ENCODE results near the gene RBPMS2.
A peak's percentile ranks its signal among the peaks of the same experiment; 100 is the strongest.
"Not testable (repeated sequence)": the region's sequence is repeated elsewhere in the genome, so short reads cannot be mapped to it uniquely, and the experiment has no call there.

RBPMS2 gene

GRCh38 chr15:64741708-64742107, 33.7 kb downstream of the RBPMS2 start:
- H3K4me3 ChIP-seq (ENCODE audit: low read depth, low read length); H3K9me3 ChIP-seq (ENCODE audit: control insufficient read depth, insufficient read depth, low read length); H3K4me1 ChIP-seq (ENCODE audit: control insufficient read depth, insufficient read depth, low read length); H3K27me3 ChIP-seq (ENCODE audit: control insufficient read depth, insufficient read depth, low read length); H3K9ac ChIP-seq (ENCODE audit: low read depth, low read length); H3K27ac ChIP-seq (ENCODE audit: low read depth, low read length): not testable (repeated sequence)
- H3K36me3 ChIP-seq (ENCODE audit: control insufficient read depth, insufficient read depth, low read length) = peaks cover 84% of the 10 kb centered on the region

- no peaks in the 10 kb centered on the region for H3K27me3 ChIP-seq (ENCODE audit: control insufficient read depth, insufficient read depth, low read length)
Measured at GRCh38 chr15:64740311-64741170, 34.8 kb downstream of the RBPMS2 start.

GRCh38 chr15:64739577-64740143, 35.7 kb downstream of the RBPMS2 start:
- H3K9ac ChIP-seq (ENCODE audit: low read depth, low read length) = no peak overlapping the region
- H3K27me3 ChIP-seq (ENCODE audit: control insufficient read depth, insufficient read depth, low read length) = no peaks in the 10 kb centered on the region
- H3K27ac ChIP-seq (ENCODE audit: low read depth, low read length) = no peak overlapping the region
- H3K4me1 ChIP-seq (ENCODE audit: control insufficient read depth, insufficient read depth, low read length) = no peaks in the 10 kb centered on the region
- H3K36me3 ChIP-seq (ENCODE audit: control insufficient read depth, insufficient read depth, low read length) = peaks cover 80% of the 10 kb centered on the region
- H3K9me3 ChIP-seq (ENCODE audit: control insufficient read depth, insufficient read depth, low read length) = no peaks in the 10 kb centered on the region
- H3K4me3 ChIP-seq (ENCODE audit: low read depth, low read length) = no peak overlapping the region

More at GRCh38 chr15:64740311-64741170, 34.8 kb downstream of the RBPMS2 start:
- H3K9me3 ChIP-seq (ENCODE audit: control insufficient read depth, insufficient read depth, low read length) = no peaks in the 10 kb centered on the region
- peaks cover 84% of the 10 kb centered on the region for H3K36me3 ChIP-seq (ENCODE audit: control insufficient read depth, insufficient read depth, low read length)
- H3K4me3 ChIP-seq (ENCODE audit: low read depth, low read length) = no peak overlapping the region
- H3K9ac ChIP-seq (ENCODE audit: low read depth, low read length) = no peak overlapping the region
- H3K4me1 ChIP-seq (ENCODE audit: control insufficient read depth, insufficient read depth, low read length) = no peaks in the 10 kb centered on the region
- no peak overlapping the region for H3K27ac ChIP-seq (ENCODE audit: low read depth, low read length)

- Histone ChIP-seq H3K9me3 (ENCODE audit: control insufficient read depth, insufficient read depth, low read length) (no peaks in the 10 kb centered on the region), H3K27ac (ENCODE audit: low read depth, low read length) (no peak overlapping the region), H3K9ac (ENCODE audit: low read depth, low read length) (no peak overlapping the region), H3K27me3 (ENCODE audit: control insufficient read depth, insufficient read depth, low read length) (no peaks in the 10 kb centered on the region), H3K4me3 (ENCODE audit: low read depth, low read length) (no peak overlapping the region), H3K4me1 (ENCODE audit: control insufficient read depth, insufficient read depth, low read length) (no peaks in the 10 kb centered on the region), H3K36me3 (ENCODE audit: control insufficient read depth, insufficient read depth, low read length) (peaks cover 85% of the 10 kb centered on the region)
Measured at GRCh38 chr15:64739156-64739555, 36.2 kb downstream of the RBPMS2 start.

GRCh38 chr15:64738226-64739095, 36.9 kb downstream of the RBPMS2 start:
- H3K9ac ChIP-seq (ENCODE audit: low read depth, low read length) = no peak overlapping the region
- peaks cover 83% of the 10 kb centered on the region for H3K36me3 ChIP-seq (ENCODE audit: control insufficient read depth, insufficient read depth, low read length)
- no peak overlapping the region for H3K27ac ChIP-seq (ENCODE audit: low read depth, low read length)
- no peak overlapping the region for H3K4me3 ChIP-seq (ENCODE audit: low read depth, low read length)
- H3K4me1 ChIP-seq (ENCODE audit: control insufficient read depth, insufficient read depth, low read length) = no peaks in the 10 kb centered on the region
- H3K27me3 ChIP-seq (ENCODE audit: control insufficient read depth, insufficient read depth, low read length) = no peaks in the 10 kb centered on the region
- H3K9me3 ChIP-seq (ENCODE audit: control insufficient read depth, insufficient read depth, low read length) = no peaks in the 10 kb centered on the region

GRCh38 chr15:64732156-64732860, 43.1 kb downstream of the RBPMS2 start:
- peaks cover 67% of the 10 kb centered on the region for H3K36me3 ChIP-seq (ENCODE audit: control insufficient read depth, insufficient read depth, low read length)
- H3K4me1 ChIP-seq (ENCODE audit: control insufficient read depth, insufficient read depth, low read length) = peaks cover 13% of the 10 kb centered on the region
- no peaks in the 10 kb centered on the region for H3K27me3 ChIP-seq (ENCODE audit: control insufficient read depth, insufficient read depth, low read length)
- peak overlapping the region; percentile 75 for H3K27ac ChIP-seq (ENCODE audit: low read depth, low read length)
- H3K9ac ChIP-seq (ENCODE audit: low read depth, low read length) = no peak overlapping the region
- H3K4me3 ChIP-seq (ENCODE audit: low read depth, low read length) = no peak overlapping the region
- H3K9me3 ChIP-seq (ENCODE audit: control insufficient read depth, insufficient read depth, low read length) = no peaks in the 10 kb centered on the region

GRCh38 chr15:64731805-64732151, 43.6 kb downstream of the RBPMS2 start:
- no peak overlapping the region for H3K9ac ChIP-seq (ENCODE audit: low read depth, low read length)
- no peak overlapping the region for H3K4me3 ChIP-seq (ENCODE audit: low read depth, low read length)
- H3K9me3 ChIP-seq (ENCODE audit: control insufficient read depth, insufficient read depth, low read length) = no peaks in the 10 kb centered on the region
- peak overlapping the region; percentile 75 for H3K27ac ChIP-seq (ENCODE audit: low read depth, low read length)
- peaks cover 70% of the 10 kb centered on the region for H3K36me3 ChIP-seq (ENCODE audit: control insufficient read depth, insufficient read depth, low read length)
- no peaks in the 10 kb centered on the region for H3K27me3 ChIP-seq (ENCODE audit: control insufficient read depth, insufficient read depth, low read length)
- peaks cover 13% of the 10 kb centered on the region for H3K4me1 ChIP-seq (ENCODE audit: control insufficient read depth, insufficient read depth, low read length)

- Histone ChIP-seq H3K4me3 (ENCODE audit: low read depth, low read length) (no peak overlapping the region), H3K27me3 (ENCODE audit: control insufficient read depth, insufficient read depth, low read length) (no peaks in the 10 kb centered on the region), H3K36me3 (ENCODE audit: control insufficient read depth, insufficient read depth, low read length) (peaks cover 70% of the 10 kb centered on the region), H3K9me3 (ENCODE audit: control insufficient read depth, insufficient read depth, low read length) (no peaks in the 10 kb centered on the region), H3K9ac (ENCODE audit: low read depth, low read length) (no peak overlapping the region), H3K4me1 (ENCODE audit: control insufficient read depth, insufficient read depth, low read length) (peaks cover 13% of the 10 kb centered on the region), H3K27ac (ENCODE audit: low read depth, low read length) (peak overlapping the region; percentile 75)
Measured at GRCh38 chr15:64731012-64731804, 44.2 kb downstream of the RBPMS2 start.

GRCh38 chr15:64730151-64730550, 45.2 kb downstream of the RBPMS2 start:
- Histone ChIP-seq H3K9me3 (ENCODE audit: control insufficient read depth, insufficient read depth, low read length) (no peaks in the 10 kb centered on the region), H3K4me3 (ENCODE audit: low read depth, low read length) (no peak overlapping the region), H3K9ac (ENCODE audit: low read depth, low read length) (no peak overlapping the region), H3K27ac (ENCODE audit: low read depth, low read length) (no peak overlapping the region), H3K4me1 (ENCODE audit: control insufficient read depth, insufficient read depth, low read length) (peaks cover 13% of the 10 kb centered on the region), H3K27me3 (ENCODE audit: control insufficient read depth, insufficient read depth, low read length) (no peaks in the 10 kb centered on the region), H3K36me3 (ENCODE audit: control insufficient read depth, insufficient read depth, low read length) (peaks cover 68% of the 10 kb centered on the region)

GRCh38 chr15:64720188-64720587, 55.2 kb downstream of the RBPMS2 start:
- Histone ChIP-seq H3K4me1 (ENCODE audit: control insufficient read depth, insufficient read depth, low read length) (no peaks in the 10 kb centered on the region), H3K36me3 (ENCODE audit: control insufficient read depth, insufficient read depth, low read length) (peaks cover 72% of the 10 kb centered on the region), H3K27ac (ENCODE audit: low read depth, low read length) (no peak overlapping the region), H3K9ac (ENCODE audit: low read depth, low read length) (no peak overlapping the region), H3K9me3 (ENCODE audit: control insufficient read depth, insufficient read depth, low read length) (no peaks in the 10 kb centered on the region), H3K4me3 (ENCODE audit: low read depth, low read length) (no peak overlapping the region), H3K27me3 (ENCODE audit: control insufficient read depth, insufficient read depth, low read length) (no peaks in the 10 kb centered on the region)

All from HUES48 (cell line).